Measurements from ENCODE around the gene BLOC1S1.

BLOC1S1 gene

GRCh38 chr12:55679691-55680090 is 36.2 kb upstream of the BLOC1S1 start:
- Histone ChIP-seq H3K9ac (ENCODE audit: low read depth, low read length) (no peak overlapping the region), H3K36me3 (ENCODE audit: insufficient read depth, low read length) (no peaks in the 10 kb centered on the region), H3K4me3 (ENCODE audit: low read depth in 1 of 2, low read length in 2 of 2) (no peak overlapping the region), H3K9me3 (ENCODE audit: insufficient read depth, low read length, severe bottlenecking) (no peaks in the 10 kb centered on the region), H2AFZ (ENCODE audit: low read depth, low read length) (no peak overlapping the region), H3K27me3 (ENCODE audit: insufficient read depth, low read length, poor library complexity) (peaks cover 16% of the 10 kb centered on the region), H4K20me1 (ENCODE audit: insufficient read depth, low read length) (no peaks in the 10 kb centered on the region), H3K27ac (ENCODE audit: low read length) (no peak overlapping the region), H3K4me2 (ENCODE audit: insufficient read depth, low read length) (no peak overlapping the region), H3K79me2 (ENCODE audit: insufficient read depth, low read length) (no peaks in the 10 kb centered on the region), H3K4me1 (ENCODE audit: insufficient read depth, low read length) (no peaks in the 10 kb centered on the region)
- ATAC-seq (ENCODE audit: insufficient read depth, low read depth): no peak
- DNase-seq: no peak
- TF ChIP-seq EZH2 (IDR thresholded peaks at IDR 0.05; ENCODE audit: borderline replicate concordance, low read depth, low read length, severe bottlenecking) (no peak), CTCF (IDR thresholded peaks at IDR 0.05; ENCODE audit: borderline replicate concordance, extremely low read depth, low read length, poor library complexity, severe bottlenecking) (no peak)

- H2AFZ ChIP-seq (ENCODE audit: low read depth, low read length): no peak overlapping the region
- no peak overlapping the region for H3K4me2 ChIP-seq (ENCODE audit: insufficient read depth, low read length)
- TF ChIP-seq EZH2 (IDR thresholded peaks at IDR 0.05; ENCODE audit: borderline replicate concordance, low read depth, low read length, severe bottlenecking): no peak
- TF ChIP-seq CTCF (IDR thresholded peaks at IDR 0.05; ENCODE audit: borderline replicate concordance, extremely low read depth, low read length, poor library complexity, severe bottlenecking): peak; percentile 34
- DNase-seq (peak; percentile 21), ATAC-seq (ENCODE audit: insufficient read depth, low read depth) (peak; percentile 47; the same call in 2 of the 3 replicates)
- H3K4me3 ChIP-seq (ENCODE audit: low read depth in 1 of 2, low read length in 2 of 2): no peak overlapping the region
- no peaks in the 10 kb centered on the region for H3K36me3 ChIP-seq (ENCODE audit: insufficient read depth, low read length)
- H4K20me1 ChIP-seq (ENCODE audit: insufficient read depth, low read length): no peaks in the 10 kb centered on the region
- H3K9ac ChIP-seq (ENCODE audit: low read depth, low read length): no peak overlapping the region
- no peaks in the 10 kb centered on the region for H3K4me1 ChIP-seq (ENCODE audit: insufficient read depth, low read length)
- peaks cover 16% of the 10 kb centered on the region for H3K27me3 ChIP-seq (ENCODE audit: insufficient read depth, low read length, poor library complexity)
- H3K79me2 ChIP-seq (ENCODE audit: insufficient read depth, low read length): no peaks in the 10 kb centered on the region
- no peak overlapping the region for H3K27ac ChIP-seq (ENCODE audit: low read length)
- no peaks in the 10 kb centered on the region for H3K9me3 ChIP-seq (ENCODE audit: insufficient read depth, low read length, severe bottlenecking)
These were observed 34.4 kb upstream of the BLOC1S1 start for GRCh38 chr12:55681142-55682077.

- Histone ChIP-seq H2AFZ (ENCODE audit: low read depth, low read length) (no peak overlapping the region), H3K4me3 (ENCODE audit: low read depth in 1 of 2, low read length in 2 of 2) (no peak overlapping the region), H3K27ac (ENCODE audit: low read length) (no peak overlapping the region), H3K36me3 (ENCODE audit: insufficient read depth, low read length) (no peaks in the 10 kb centered on the region), H4K20me1 (ENCODE audit: insufficient read depth, low read length) (no peaks in the 10 kb centered on the region), H3K79me2 (ENCODE audit: insufficient read depth, low read length) (no peaks in the 10 kb centered on the region), H3K4me1 (ENCODE audit: insufficient read depth, low read length) (no peaks in the 10 kb centered on the region), H3K27me3 (ENCODE audit: insufficient read depth, low read length, poor library complexity) (peaks cover 16% of the 10 kb centered on the region), H3K9me3 (ENCODE audit: insufficient read depth, low read length, severe bottlenecking) (no peaks in the 10 kb centered on the region), H3K9ac (ENCODE audit: low read depth, low read length) (no peak overlapping the region), H3K4me2 (ENCODE audit: insufficient read depth, low read length) (no peak overlapping the region)
- DNase-seq (no peak), ATAC-seq (ENCODE audit: insufficient read depth, low read depth) (no peak)
- TF ChIP-seq CTCF (IDR thresholded peaks at IDR 0.05; ENCODE audit: borderline replicate concordance, extremely low read depth, low read length, poor library complexity, severe bottlenecking): no peak
These were observed 33.6 kb upstream of the BLOC1S1 start for GRCh38 chr12:55682087-55682796.

All from DND-41 (cell line).